ENCODE results near the gene CHTF8.

Gene CHTF8

DNA sequence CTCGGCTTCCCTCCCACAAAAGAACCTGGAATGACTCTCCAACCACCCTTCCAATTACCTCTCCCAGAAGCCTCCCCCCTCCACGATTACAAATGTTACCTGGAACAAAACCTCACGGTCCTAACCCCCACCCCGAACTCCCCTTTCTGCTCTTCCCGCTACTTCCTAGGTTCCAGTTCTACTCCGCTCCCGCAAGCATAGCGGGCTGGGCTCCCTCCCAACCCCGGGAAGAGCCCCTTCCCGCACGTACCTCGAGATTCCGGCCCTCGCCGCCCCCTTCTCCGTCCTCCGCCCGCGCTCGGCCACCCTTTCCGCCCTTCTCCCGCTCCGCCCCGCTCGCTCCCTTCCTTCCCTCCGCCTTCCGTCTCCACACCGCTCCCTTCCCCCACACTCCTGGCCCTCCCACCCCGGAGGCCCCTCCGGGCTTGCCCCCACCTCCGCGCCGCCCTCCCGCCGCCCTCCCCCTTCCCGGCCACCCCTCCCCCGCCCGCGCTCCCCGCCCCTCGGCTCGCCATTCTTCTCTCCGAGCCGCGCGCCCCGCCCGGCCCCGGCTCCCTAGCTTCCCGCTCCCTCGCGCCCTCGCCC is 457 bp downstream of the CHTF8 start (continued):
- TF ChIP-seq INSM2 (tag by site-specific recombination; IDR thresholded peaks at IDR 0.05), result no peak
- no peak for TF ChIP-seq ZNF544 (tag by site-specific recombination; IDR thresholded peaks at IDR 0.05)
- no peak for TF ChIP-seq ZNF629 (tag by site-specific recombination; IDR thresholded peaks at IDR 0.05)
- no peak; the same call in 1 of the 2 replicates for TF ChIP-seq ZSCAN4 (tag by site-specific recombination; IDR thresholded peaks at IDR 0.05)
- TF ChIP-seq ZNF366 (tag by site-specific recombination; conservative IDR thresholded peaks at IDR 0.05), result no peak
- TF ChIP-seq ZNF184 (tag by site-specific recombination; IDR thresholded peaks at IDR 0.05), result no peak
- no peak for TF ChIP-seq ZNF292 (tag by site-specific recombination; IDR thresholded peaks at IDR 0.05; ENCODE audit: borderline replicate concordance, low read depth)
- TF ChIP-seq, protein P1, sequence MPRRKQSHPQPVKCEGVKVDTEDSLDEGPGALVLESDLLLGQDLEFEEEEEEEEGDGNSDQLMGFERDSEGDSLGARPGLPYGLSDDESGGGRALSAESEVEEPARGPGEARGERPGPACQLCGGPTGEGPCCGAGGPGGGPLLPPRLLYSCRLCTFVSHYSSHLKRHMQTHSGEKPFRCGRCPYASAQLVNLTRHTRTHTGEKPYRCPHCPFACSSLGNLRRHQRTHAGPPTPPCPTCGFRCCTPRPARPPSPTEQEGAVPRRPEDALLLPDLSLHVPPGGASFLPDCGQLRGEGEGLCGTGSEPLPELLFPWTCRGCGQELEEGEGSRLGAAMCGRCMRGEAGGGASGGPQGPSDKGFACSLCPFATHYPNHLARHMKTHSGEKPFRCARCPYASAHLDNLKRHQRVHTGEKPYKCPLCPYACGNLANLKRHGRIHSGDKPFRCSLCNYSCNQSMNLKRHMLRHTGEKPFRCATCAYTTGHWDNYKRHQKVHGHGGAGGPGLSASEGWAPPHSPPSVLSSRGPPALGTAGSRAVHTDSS (tag by site-specific recombination; IDR thresholded peaks at IDR 0.05), result no peak
- TF ChIP-seq ZNF785 (tag by site-specific recombination; IDR thresholded peaks at IDR 0.05), result peak; percentile 56; the same call in 1 of the 2 replicates
- peak; percentile 40; the same call in 1 of the 2 replicates for TF ChIP-seq ZEB2 (tag by site-specific recombination; IDR thresholded peaks at IDR 0.05)
- no peak for TF ChIP-seq ZNF561 (tag by site-specific recombination; IDR thresholded peaks at IDR 0.05; ENCODE audit: borderline replicate concordance)
- TF ChIP-seq ZNF776 (tag by site-specific recombination; IDR thresholded peaks at IDR 0.05; ENCODE audit: borderline replicate concordance), result no peak
- no peak; the same call in 1 of the 2 replicates for TF ChIP-seq ZNF140 (tag by site-specific recombination; IDR thresholded peaks at IDR 0.05)
- peak; percentile 74 for TF ChIP-seq SP2 (tag by site-specific recombination; IDR thresholded peaks at IDR 0.05)
- TF ChIP-seq, protein P2, sequence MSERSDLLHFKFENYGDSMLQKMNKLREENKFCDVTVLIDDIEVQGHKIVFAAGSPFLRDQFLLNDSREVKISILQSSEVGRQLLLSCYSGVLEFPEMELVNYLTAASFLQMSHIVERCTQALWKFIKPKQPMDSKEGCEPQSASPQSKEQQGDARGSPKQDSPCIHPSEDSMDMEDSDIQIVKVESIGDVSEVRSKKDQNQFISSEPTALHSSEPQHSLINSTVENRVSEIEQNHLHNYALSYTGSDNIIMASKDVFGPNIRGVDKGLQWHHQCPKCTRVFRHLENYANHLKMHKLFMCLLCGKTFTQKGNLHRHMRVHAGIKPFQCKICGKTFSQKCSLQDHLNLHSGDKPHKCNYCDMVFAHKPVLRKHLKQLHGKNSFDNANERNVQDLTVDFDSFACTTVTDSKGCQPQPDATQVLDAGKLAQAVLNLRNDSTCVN (tag by site-specific recombination; optimal IDR thresholded peaks at IDR 0.05), result peak; percentile 35
- TF ChIP-seq ZNF121 (tag by site-specific recombination; IDR thresholded peaks at IDR 0.05), result no peak
- TF ChIP-seq ZNF169 (tag by site-specific recombination; IDR thresholded peaks at IDR 0.05), result no peak
- no peak for TF ChIP-seq ZNF600 (tag by site-specific recombination; IDR thresholded peaks at IDR 0.05)
- TF ChIP-seq, protein P3, sequence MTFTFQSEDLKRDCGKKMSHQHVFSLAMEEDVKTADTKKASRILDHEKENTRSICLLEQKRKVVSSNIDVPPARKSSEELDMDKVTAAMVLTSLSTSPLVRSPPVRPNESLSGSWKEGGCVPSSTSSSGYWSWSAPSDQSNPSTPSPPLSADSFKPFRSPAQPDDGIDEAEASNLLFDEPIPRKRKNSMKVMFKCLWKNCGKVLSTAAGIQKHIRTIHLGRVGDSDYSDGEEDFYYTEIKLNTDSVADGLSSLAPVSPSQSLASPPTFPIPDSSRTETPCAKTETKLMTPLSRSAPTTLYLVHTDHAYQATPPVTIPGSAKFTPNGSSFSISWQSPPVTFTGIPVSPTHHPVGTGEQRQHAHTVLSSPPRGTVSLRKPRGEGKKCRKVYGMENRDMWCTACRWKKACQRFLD (tag by site-specific recombination; IDR thresholded peaks at IDR 0.05), result no peak
- no peak for TF ChIP-seq ZNF555 (tag by site-specific recombination; conservative IDR thresholded peaks at IDR 0.05)
- TF ChIP-seq ZNF248 (tag by site-specific recombination; IDR thresholded peaks at IDR 0.05), result no peak
- TF ChIP-seq, protein P4, sequence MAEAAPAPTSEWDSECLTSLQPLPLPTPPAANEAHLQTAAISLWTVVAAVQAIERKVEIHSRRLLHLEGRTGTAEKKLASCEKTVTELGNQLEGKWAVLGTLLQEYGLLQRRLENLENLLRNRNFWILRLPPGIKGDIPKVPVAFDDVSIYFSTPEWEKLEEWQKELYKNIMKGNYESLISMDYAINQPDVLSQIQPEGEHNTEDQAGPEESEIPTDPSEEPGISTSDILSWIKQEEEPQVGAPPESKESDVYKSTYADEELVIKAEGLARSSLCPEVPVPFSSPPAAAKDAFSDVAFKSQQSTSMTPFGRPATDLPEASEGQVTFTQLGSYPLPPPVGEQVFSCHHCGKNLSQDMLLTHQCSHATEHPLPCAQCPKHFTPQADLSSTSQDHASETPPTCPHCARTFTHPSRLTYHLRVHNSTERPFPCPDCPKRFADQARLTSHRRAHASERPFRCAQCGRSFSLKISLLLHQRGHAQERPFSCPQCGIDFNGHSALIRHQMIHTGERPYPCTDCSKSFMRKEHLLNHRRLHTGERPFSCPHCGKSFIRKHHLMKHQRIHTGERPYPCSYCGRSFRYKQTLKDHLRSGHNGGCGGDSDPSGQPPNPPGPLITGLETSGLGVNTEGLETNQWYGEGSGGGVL (tag by site-specific recombination; IDR thresholded peaks at IDR 0.05), result peak; percentile 95
- TF ChIP-seq ZNF488 (tag by site-specific recombination; IDR thresholded peaks at IDR 0.05), result no peak
- no peak for TF ChIP-seq ZNF654 (tag by site-specific recombination; IDR thresholded peaks at IDR 0.05; ENCODE audit: low read depth)
- TF ChIP-seq ZNF558 (tag by site-specific recombination; IDR thresholded peaks at IDR 0.05), result no peak
- TF ChIP-seq SETDB1 (IDR thresholded peaks at IDR 0.05; ENCODE audit: insufficient read length, low read length), result no peak
- no peak for TF ChIP-seq SALL2 (tag by site-specific recombination; IDR thresholded peaks at IDR 0.05; ENCODE audit: borderline replicate concordance)
- TF ChIP-seq ZNF239 (tag by site-specific recombination; IDR thresholded peaks at IDR 0.05), result peak; percentile 67; the same call in 1 of the 2 replicates
- TF ChIP-seq ZBTB21 (tag by site-specific recombination; IDR thresholded peaks at IDR 0.05), result 0 out of 2 replicates have a peak, but pooled peaks have one; percentile 15
- peak; percentile 85 for TF ChIP-seq SP3 (tag by site-specific recombination; IDR thresholded peaks at IDR 0.05)

All from HEK293 (cell line).